ENCODE results near the gene RBMS2. TPM values are rescaled to one million over a fixed set of nuclear protein-coding genes. Genes with fewer than 3 reads are reported as not detected.

The RBMS2 gene
- total RNA-seq, 3 donors from 2014 or later (not counting 1 experiment from before 2014, with no cell fraction given), result 10.8 to 16.5 (median 15.6) TPM

- H3K27ac Mint-ChIP-seq, result no peak overlapping the region
- WGBS (ENCODE audit: insufficient coverage), result 89% methylated on average over 3 of the region's 3 CpGs
- Histone ChIP-seq H3K9me3 (ENCODE audit: control insufficient read depth, insufficient read depth, low read length) (no peaks in the 10 kb centered on the region), H3K4me3 (ENCODE audit: low read length) (no peak overlapping the region), H3K27ac (ENCODE audit: low read length) (no peak overlapping the region), H3K4me1 (ENCODE audit: control insufficient read depth, insufficient read depth, low read length) (no peaks in the 10 kb centered on the region), H3K27me3 (ENCODE audit: control insufficient read depth, insufficient read depth, low read length) (no peaks in the 10 kb centered on the region), H3K36me3 (ENCODE audit: control insufficient read depth, insufficient read depth, low read length) (no peaks in the 10 kb centered on the region)
- DNase-seq, result no peak
- no peaks in the 10 kb centered on the region for H3K27me3 Mint-ChIP-seq (ENCODE audit: low read depth in 2 of 2)
- no peaks in the 10 kb centered on the region for H3K36me3 Mint-ChIP-seq
- no peak for ATAC-seq
- no peak for TF ChIP-seq CTCF (IDR thresholded peaks at IDR 0.05)
- no peaks in the 10 kb centered on the region for H3K4me1 Mint-ChIP-seq
- no peaks in the 10 kb centered on the region for H3K9me3 Mint-ChIP-seq
- intact Hi-C loops (cut with micrococcal nuclease), result no loop called here
- H3K4me3 Mint-ChIP-seq, result no peak overlapping the region
Observed at GRCh38 chr12:56545023-56545604, 23.5 kb downstream of the RBMS2 start.

GRCh38 chr12:56546680-56547079 is 25.1 kb downstream of the RBMS2 start:
- no peaks in the 10 kb centered on the region for H3K4me1 Mint-ChIP-seq
- WGBS (ENCODE audit: insufficient coverage), result 89% methylated on average over 4 of the region's 5 CpGs
- H3K9me3 ChIP-seq (ENCODE audit: control insufficient read depth, insufficient read depth, low read length), result no peaks in the 10 kb centered on the region

GRCh38 chr12:56551070-56551469 is 29.4 kb downstream of the RBMS2 start:
- no peaks in the 10 kb centered on the region for H3K9me3 Mint-ChIP-seq
- H3K27ac Mint-ChIP-seq, result no peak overlapping the region
- H3K4me1 Mint-ChIP-seq, result no peaks in the 10 kb centered on the region
- no peaks in the 10 kb centered on the region for H3K4me1 ChIP-seq (ENCODE audit: control insufficient read depth, insufficient read depth, low read length)
- H3K4me3 Mint-ChIP-seq, result no peak overlapping the region
- no peaks in the 10 kb centered on the region for H3K9me3 ChIP-seq (ENCODE audit: control insufficient read depth, insufficient read depth, low read length)
- no peaks in the 10 kb centered on the region for H3K27me3 ChIP-seq (ENCODE audit: control insufficient read depth, insufficient read depth, low read length)
- H3K4me3 ChIP-seq (ENCODE audit: low read length), result no peak overlapping the region
- no peak for TF ChIP-seq CTCF (IDR thresholded peaks at IDR 0.05)
- no peak for ATAC-seq
- intact Hi-C loops (cut with micrococcal nuclease), result no loop called here
- no peaks in the 10 kb centered on the region for H3K36me3 Mint-ChIP-seq
- no peak for DNase-seq
- H3K27ac ChIP-seq (ENCODE audit: low read length), result no peak overlapping the region
- 89% methylated on average over 5 of the region's 5 CpGs for WGBS (ENCODE audit: insufficient coverage)
- no peaks in the 10 kb centered on the region for H3K27me3 Mint-ChIP-seq (ENCODE audit: low read depth in 2 of 2)
- H3K36me3 ChIP-seq (ENCODE audit: control insufficient read depth, insufficient read depth, low read length), result no peaks in the 10 kb centered on the region

More at GRCh38 chr12:56546680-56547079, 25.1 kb downstream of the RBMS2 start:
- no peak overlapping the region for H3K4me3 Mint-ChIP-seq
- no peak overlapping the region for H3K27ac Mint-ChIP-seq
- intact Hi-C loops (cut with micrococcal nuclease), result no loop called here
- DNase-seq (no peak), ATAC-seq (no peak)
- H3K36me3 Mint-ChIP-seq, result no peaks in the 10 kb centered on the region
- Histone ChIP-seq H3K36me3 (ENCODE audit: control insufficient read depth, insufficient read depth, low read length) (no peaks in the 10 kb centered on the region), H3K4me1 (ENCODE audit: control insufficient read depth, insufficient read depth, low read length) (no peaks in the 10 kb centered on the region), H3K4me3 (ENCODE audit: low read length) (no peak overlapping the region), H3K27ac (ENCODE audit: low read length) (no peak overlapping the region), H3K27me3 (ENCODE audit: control insufficient read depth, insufficient read depth, low read length) (no peaks in the 10 kb centered on the region)
- no peaks in the 10 kb centered on the region for H3K27me3 Mint-ChIP-seq (ENCODE audit: low read depth in 2 of 2)
- H3K9me3 Mint-ChIP-seq, result no peaks in the 10 kb centered on the region
- no peak for TF ChIP-seq CTCF (IDR thresholded peaks at IDR 0.05)

Measured in natural killer cell (primary cell).